ENCODE results near the gene SLC35D1.

The SLC35D1 gene

DNA sequence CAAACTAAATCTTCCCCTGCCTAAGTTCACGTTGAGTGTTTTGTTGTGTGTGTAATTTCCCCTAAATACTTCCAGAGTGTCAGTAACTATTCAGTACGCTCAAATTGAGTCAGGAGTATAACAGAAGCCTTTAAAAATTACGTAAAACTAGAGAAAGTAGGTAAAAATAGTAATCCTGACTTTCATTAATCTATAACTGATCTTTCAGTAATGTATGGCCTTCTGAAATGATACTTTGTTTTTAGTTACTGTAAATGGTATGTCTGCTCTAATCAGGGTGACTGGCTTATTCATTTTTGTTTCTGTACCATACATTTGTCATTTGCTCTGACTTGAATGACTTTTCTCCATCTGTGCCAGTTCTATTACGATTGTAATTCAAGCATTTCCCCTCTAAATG is 99.7 kb downstream of the SLC35D1 start:
- H3K4me3 ChIP-seq (ENCODE audit: low read depth in 1 of 2, low read length in 1 of 2): no peak overlapping the region
- no peaks in the 10 kb centered on the region for H3K4me1 ChIP-seq (ENCODE audit: control insufficient read depth in 1 of 2, insufficient read depth in 1 of 2, low read depth in 1 of 2, low read length in 1 of 2)
- H3K36me3 ChIP-seq: peaks cover 86% of the 10 kb centered on the region
- no peaks in the 10 kb centered on the region for H3K27me3 ChIP-seq
- no peaks in the 10 kb centered on the region for H3K9me3 ChIP-seq
- TF ChIP-seq CTCF (IDR thresholded peaks at IDR 0.05): no peak
- peak overlapping the region; percentile 7 for H3K27ac ChIP-seq

- H3K27ac ChIP-seq: no peak overlapping the region
- H3K4me3 ChIP-seq (ENCODE audit: low read depth in 1 of 2, low read length in 1 of 2): no peak overlapping the region
- H3K9me3 ChIP-seq: no peaks in the 10 kb centered on the region
- H3K4me1 ChIP-seq (ENCODE audit: control insufficient read depth in 1 of 2, insufficient read depth in 1 of 2, low read depth in 1 of 2, low read length in 1 of 2): peaks cover 19 to 21% of the 10 kb centered on the region in 2 experiments
- no peak for TF ChIP-seq CTCF (IDR thresholded peaks at IDR 0.05)
- H3K27me3 ChIP-seq: no peaks in the 10 kb centered on the region
- peaks cover 95% of the 10 kb centered on the region for H3K36me3 ChIP-seq
Observed at GRCh38 chr1:66951513-66951912, 102.4 kb downstream of the SLC35D1 start.
